AG04449 (cell line): ENCODE results near the gene TAF8.
"Not testable (repeated sequence)": the region's sequence is repeated elsewhere in the genome, so short reads cannot be mapped to it uniquely, and the experiment has no call there.

Source experiments
- CTCF ChIA-PET: fragments of 350-600 bp; formaldehyde crosslinking; extraction: SDS; loops from one replicate; lab custom pipeline; 2021; ENCODE audit warnings: antibody characterized with exemption; lab: Yijun Ruan, JAX
- POLR2A ChIA-PET: fragments of 400-600, 350-600 bp; formaldehyde crosslinking; extraction: SDS; loops from one replicate; lab custom pipeline; 2020; ENCODE audit warnings: antibody characterized with exemption, inconsistent platforms; lab: Yijun Ruan, JAX
- DNase-seq: peaks from one replicate; pipeline ENCODE4 v3.0.0-alpha.2; 2010; ENCODE audit warnings: low read depth, low spot score
- H3K4me3 ChIP-seq: 2 replicates; pipeline ENCODE4 v1.5.1; 2011; ENCODE audit warnings: low read depth, mild to moderate bottlenecking, control low read depth, low read length
- CTCF ChIP-seq: IDR thresholded peaks from one replicate; pipeline ENCODE4 v1.5.1; 2011; ENCODE audit warnings: mild to moderate bottlenecking, moderate library complexity, low read length, control low read depth, inconsistent platforms; ENCODE audit not compliant: insufficient read depth; ENCODE audit errors: missing control alignments

TAF8 gene

GRCh38 chr6:42028234-42029061 is 21.9 kb upstream of the TAF8 start:
- POLR2A ChIA-PET: interaction anchor here (0.7 to 1.0 kb wide), 2 partner anchors 18 to 133 kb away, joined by 4 to 9 read pairs; partner anchors contain the start of gene USP49
- CTCF ChIA-PET: interaction anchor here (0.8 to 3.6 kb wide), 6 partner anchors 16 to 242 kb away, joined by 3 to 15 read pairs (median 4); partner anchors contain the start of genes BYSL and MED20
- no peak overlapping the region for H3K4me3 ChIP-seq
- TF ChIP-seq CTCF: no peak
- no peak for DNase-seq

GRCh38 chr6:42029062-42029685 is 21.1 kb upstream of the TAF8 start:
- ChIA-PET POLR2A (interaction anchor here (0.7 to 1.0 kb wide), 2 partner anchors 17 to 134 kb away, joined by 4 to 9 read pairs; partner anchors contain the start of gene USP49), CTCF (interaction anchor here (1.1 to 3.6 kb wide), 5 partner anchors 13 to 242 kb away, joined by 3 to 15 read pairs (median 4); partner anchors contain the start of genes BYSL, MED20 and TOMM6)
- no peak for TF ChIP-seq CTCF
- no peak for DNase-seq
- no peak overlapping the region for H3K4me3 ChIP-seq

GRCh38 chr6:42029881-42030280 is 20.4 kb upstream of the TAF8 start:
- TF ChIP-seq CTCF: no peak
- CTCF ChIA-PET: interaction anchor here (1.6 to 3.6 kb wide), 3 partner anchors 13 to 243 kb away, joined by 3 to 15 read pairs (median 11); partner anchors contain the start of gene TOMM6
- H3K4me3 ChIP-seq: no peak overlapping the region
- DNase-seq: no peak
- POLR2A ChIA-PET: no interaction called here

DNA sequence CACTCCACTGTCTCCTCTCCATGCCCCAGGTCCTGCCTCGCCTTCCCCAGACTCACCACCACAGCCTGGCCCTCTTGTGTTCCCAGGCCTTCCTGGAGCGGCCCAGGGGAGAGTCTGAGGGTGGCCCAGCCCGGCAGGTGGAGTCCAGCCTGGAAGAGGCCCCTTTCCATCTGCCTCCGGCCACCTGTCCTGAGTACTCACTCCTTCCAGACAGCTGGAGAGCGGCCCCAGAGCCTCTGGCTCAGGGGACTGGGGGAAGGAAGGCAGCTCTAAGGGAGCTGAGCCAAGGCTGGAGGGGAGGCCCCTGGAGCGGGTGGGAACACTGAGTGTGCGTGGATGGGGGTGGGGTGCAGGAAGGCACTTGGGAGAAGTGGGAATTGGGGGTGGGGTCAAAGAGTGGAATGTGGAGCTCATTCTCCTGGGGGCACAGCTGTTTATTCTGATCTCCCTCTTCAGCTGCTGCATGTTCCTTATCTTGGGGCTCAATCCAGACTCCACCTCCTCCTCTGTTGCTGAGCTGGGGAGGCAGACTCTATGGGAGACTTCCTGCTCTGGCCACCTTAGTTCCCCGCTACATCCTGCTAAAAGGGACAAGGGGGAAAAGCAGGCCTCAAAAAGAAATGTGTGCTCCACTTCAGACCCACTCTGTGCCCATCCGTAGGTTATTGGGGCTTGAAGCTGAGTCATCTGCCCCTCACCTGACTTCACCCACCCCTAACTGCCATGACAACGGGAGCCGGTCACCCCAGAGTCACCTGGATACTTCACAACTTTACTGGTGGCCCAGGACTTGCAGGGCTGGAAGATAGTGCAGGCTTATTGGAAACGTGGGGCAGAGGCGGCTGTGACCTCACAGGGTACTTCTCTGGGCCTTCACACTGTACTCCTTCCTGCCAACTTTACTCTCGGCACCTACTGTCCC is 19.5 kb upstream of the TAF8 start:
- TF ChIP-seq CTCF: no peak
- ChIA-PET CTCF (interaction anchor here (1.6 to 3.6 kb wide), 4 partner anchors 12 to 244 kb away, joined by 3 to 15 read pairs (median 7); partner anchors contain the start of genes BYSL, MED20 and TOMM6), POLR2A (interaction anchor here (0.6 kb wide), 1 partner anchor 24 kb away, joined by 3 read pairs; no protein-coding TSS in a partner anchor)
- H3K4me3 ChIP-seq: no peak overlapping the region
- DNase-seq: no peak

GRCh38 chr6:42032366-42032765 is 18.0 kb upstream of the TAF8 start:
- no peak for DNase-seq
- POLR2A ChIA-PET: no interaction called here
- TF ChIP-seq CTCF: no peak
- no peak overlapping the region for H3K4me3 ChIP-seq
- CTCF ChIA-PET: interaction anchor here (1.0 to 3.0 kb wide), 4 partner anchors 9 to 257 kb away, joined by 3 to 18 read pairs (median 4); no protein-coding TSS in a partner anchor

GRCh38 chr6:42037669-42038068 is 12.7 kb upstream of the TAF8 start:
- DNase-seq, H3K4me3 ChIP-seq, POLR2A ChIA-PET: not testable (repeated sequence)
- CTCF ChIA-PET: interaction anchor here (1.2 to 18.7 kb wide), 3 partner anchors 190 to 249 kb away, joined by 3 to 514 read pairs (median 7); partner anchors contain the start of genes FRS3, PRICKLE4 and TOMM6
